Hepatocyte (in vitro differentiated cells): ENCODE measurements around the gene LGR5. TPM values are rescaled to one million over a fixed set of nuclear protein-coding genes. Genes with fewer than 3 reads are reported as not detected.
A peak's percentile ranks its signal among the peaks of the same experiment; 100 is the strongest.

Experiments used
- DNase-seq: peaks from one replicate; pipeline ENCODE4 v3.0.0-alpha.2; 2016; ENCODE audit warnings: low spot score
- H2AFZ ChIP-seq: fragments of 200-600 bp; sonication (generic); 2 replicates; pipeline ENCODE4 v1.6.0; 2016; ENCODE audit warnings: antibody characterized with exemption, mild to moderate bottlenecking
- H3K27ac ChIP-seq: fragments of 200-600 bp; sonication (generic); 2 replicates; pipeline ENCODE4 v1.5.1; 2016; ENCODE audit warnings: mild to moderate bottlenecking
- H3K27me3 ChIP-seq: fragments of 200-600 bp; sonication (generic); 2 replicates; pipeline ENCODE4 v1.6.1; 2016
- H3K36me3 ChIP-seq: fragments of 200-600 bp; sonication (generic); replicated peaks from 2 replicates; pipeline ENCODE4 v1.5.1; 2016; ENCODE audit warnings: low read depth; ENCODE audit not compliant: insufficient read depth
- H3K4me1 ChIP-seq: fragments of 200-600 bp; sonication (generic); 2 replicates; pipeline ENCODE4 v1.5.1; 2016; ENCODE audit warnings: mild to moderate bottlenecking, moderate library complexity; ENCODE audit not compliant: insufficient read depth
- H3K4me2 ChIP-seq: fragments of 200-600 bp; sonication (generic); 2 replicates; pipeline ENCODE4 v1.6.0; 2016
- H3K4me3 ChIP-seq: fragments of 200-600 bp; sonication (generic); 2 replicates; pipeline ENCODE4 v1.5.1; 2016; ENCODE audit warnings: mild to moderate bottlenecking
- H3K79me2 ChIP-seq: fragments of 200-600 bp; sonication (generic); 2 replicates; pipeline ENCODE4 v1.6.0; 2017; ENCODE audit warnings: mild to moderate bottlenecking
- H3K9me2 ChIP-seq: fragments of 200-600 bp; sonication (generic); replicated peaks from 2 replicates; pipeline ENCODE4 v1.6.0; 2017; ENCODE audit warnings: mild to moderate bottlenecking; ENCODE audit not compliant: insufficient read depth
- H3K9me3 ChIP-seq: fragments of 200-600 bp; sonication (generic); 2 replicates; pipeline ENCODE4 v1.5.1; 2016; ENCODE audit warnings: low read depth, mild to moderate bottlenecking
- H4K20me1 ChIP-seq: fragments of 200-600 bp; sonication (generic); 2 replicates; pipeline ENCODE4 v1.6.0; 2016; ENCODE audit warnings: mild to moderate bottlenecking; ENCODE audit not compliant: insufficient read depth, poor library complexity, severe bottlenecking
- CTCF ChIP-seq: fragments of 200-600 bp; sonication (generic); IDR thresholded peaks from 2 replicates; pipeline ENCODE4 v1.5.1; 2016; ENCODE audit warnings: antibody characterized with exemption, mild to moderate bottlenecking; ENCODE audit not compliant: poor library complexity
- EZH2 ChIP-seq: fragments of 200-600 bp; sonication (generic); IDR thresholded peaks from 2 replicates; pipeline ENCODE4 v1.6.1; 2016; ENCODE audit warnings: antibody characterized with exemption, mild to moderate bottlenecking, borderline replicate concordance
- EZH2phosphoT487 ChIP-seq: fragments of 200-600 bp; sonication (generic); IDR thresholded peaks from one replicate; pipeline ENCODE4 v1.6.1; 2018; ENCODE audit warnings: antibody characterized with exemption, mild to moderate bottlenecking, low read depth, moderate library complexity; ENCODE audit not compliant: unreplicated experiment, severe bottlenecking
- WGBS: methylation state at CpG from one replicate; pipeline ENCODE4 v1.1.6; 2016; ENCODE audit warnings: low lambda C conversion rate; ENCODE audit errors: missing lambda C conversion rate; 5-methylcytosine and 5-hydroxymethylcytosine counted together
- polyA plus RNA-seq: library from polyadenylated mRNA; unstranded; fragments of >200 nt; fragmentation: Nextera tagmentation; extraction: Ambion mirVana; gene quantifications from 2 replicates; pipeline ENCODE4 v1.2.1, GENCODE V29; 2016
- total RNA-seq: library from RNA; depleted of rRNA; stranded (reverse); fragments of >200 nt; gene quantifications from 2 replicates; pipeline ENCODE4 v1.2.3, GENCODE V29; 2014

The LGR5 gene
- total and polyA plus RNA-seq, 2 experiments from 2014 or later, result 4.4 to 5.7 TPM

- no peak for TF ChIP-seq CTCF
- TF ChIP-seq EZH2phosphoT487, result no peak
- no peak for TF ChIP-seq EZH2
- H3K9me2 ChIP-seq, result no peaks in the 10 kb centered on the region
- H3K4me1 ChIP-seq, result no peaks in the 10 kb centered on the region
- H3K9me3 ChIP-seq, result no peaks in the 10 kb centered on the region
- no peak for DNase-seq
- H3K27ac ChIP-seq, result no peak overlapping the region
- no peak overlapping the region for H3K4me2 ChIP-seq
- no peak overlapping the region for H3K4me3 ChIP-seq
- no peaks in the 10 kb centered on the region for H3K79me2 ChIP-seq
- no peaks in the 10 kb centered on the region for H4K20me1 ChIP-seq
- no peak overlapping the region for H2AFZ ChIP-seq
- no peaks in the 10 kb centered on the region for H3K27me3 ChIP-seq
- 73% methylated on average over 3 of the region's 3 CpGs for WGBS
- no peaks in the 10 kb centered on the region for H3K36me3 ChIP-seq
Observed at GRCh38 chr12:71548893-71549292, 109.3 kb downstream of the LGR5 start.

DNA sequence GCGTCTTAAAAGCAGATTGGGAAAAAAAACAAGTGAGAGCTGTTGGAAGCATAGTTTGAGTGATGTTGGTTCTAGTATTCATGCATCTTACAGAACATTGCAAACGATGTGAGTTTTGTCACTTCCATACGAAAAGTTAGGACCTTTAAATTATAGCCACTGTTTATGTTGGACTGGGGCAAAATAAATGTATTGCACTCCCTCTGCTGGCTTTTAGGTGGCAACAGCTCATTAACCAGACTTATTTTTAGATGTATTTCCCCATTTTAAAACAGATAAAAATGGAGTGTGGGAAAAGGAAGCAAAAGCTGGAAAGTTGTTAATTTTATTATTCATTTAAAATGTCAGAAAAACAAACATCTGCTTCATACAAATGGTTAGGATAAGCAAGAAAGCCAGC, 111.9 kb downstream of the LGR5 start:
- no peak overlapping the region for H3K27ac ChIP-seq
- peak; percentile 54 for TF ChIP-seq CTCF
- TF ChIP-seq EZH2phosphoT487, result no peak
- TF ChIP-seq EZH2, result no peak
- no peak for DNase-seq
- H3K36me3 ChIP-seq, result no peaks in the 10 kb centered on the region
- WGBS, result 71% methylated on average over 3 of the region's 3 CpGs
- H3K4me2 ChIP-seq, result no peak overlapping the region
- no peaks in the 10 kb centered on the region for H3K9me3 ChIP-seq
- H3K9me2 ChIP-seq, result no peaks in the 10 kb centered on the region
- no peaks in the 10 kb centered on the region for H3K79me2 ChIP-seq
- H3K4me3 ChIP-seq, result no peak overlapping the region
- H4K20me1 ChIP-seq, result no peaks in the 10 kb centered on the region
- no peaks in the 10 kb centered on the region for H3K27me3 ChIP-seq
- no peak overlapping the region for H2AFZ ChIP-seq
- no peaks in the 10 kb centered on the region for H3K4me1 ChIP-seq

GRCh38 chr12:71552728-71553501, 113.3 kb downstream of the LGR5 start:
- Histone ChIP-seq H2AFZ (no peak overlapping the region), H3K9me3 (no peaks in the 10 kb centered on the region), H3K27ac (no peak overlapping the region), H3K27me3 (no peaks in the 10 kb centered on the region), H3K4me1 (no peaks in the 10 kb centered on the region), H4K20me1 (no peaks in the 10 kb centered on the region), H3K36me3 (no peaks in the 10 kb centered on the region), H3K9me2 (no peaks in the 10 kb centered on the region), H3K4me3 (no peak overlapping the region), H3K4me2 (no peak overlapping the region), H3K79me2 (no peaks in the 10 kb centered on the region)
- no peak for DNase-seq
- TF ChIP-seq CTCF (no peak), EZH2phosphoT487 (no peak), EZH2 (no peak)
- 80% methylated on average over 5 of the region's 5 CpGs for WGBS
